Heart left ventricle (tissue), 16 donors: ENCODE data around the gene TBXA2R. TPM values are rescaled to one million over a fixed set of nuclear protein-coding genes. Genes with fewer than 3 reads are reported as not detected.
A peak's percentile ranks its signal among the peaks of the same experiment; 100 is the strongest.

ENCODE experiments used
- ATAC-seq, 4 donors: fragments of 200-7000 bp; cut with Tn5 transposase; one replicate each; pipeline ENCODE4 v1.9.1; 2020 to 2022; ENCODE audit warnings: moderate library complexity in 4 of 4, mild to moderate bottlenecking in 3 of 4, moderate number of reproducible peaks in 1 of 4
- DNase-seq, 5 donors: peaks; one replicate each; pipeline ENCODE4 v3.0.0-alpha.2; 2020
- H3K27ac ChIP-seq, 12 donors: fragments of 200-600 bp; sonication (generic) in 4 of 12; one replicate each; pipeline versions ENCODE4 v1.5.0 to v1.8.0; 2016 to 2022; ENCODE audit warnings: mild to moderate bottlenecking in 2 of 12
- H3K27me3 ChIP-seq, 9 donors: fragments of 200-600 bp; sonication (generic) in 2 of 9; one replicate each; pipeline versions ENCODE4 v1.5.1 to v1.8.0; 2016 to 2022; ENCODE audit warnings: mild to moderate bottlenecking in 3 of 9
- H3K36me3 ChIP-seq, 9 donors: fragments of 200-600 bp; sonication (generic) in 2 of 9; one replicate each; pipeline versions ENCODE4 v1.5.0 to v1.8.0; 2018 to 2022; ENCODE audit warnings: mild to moderate bottlenecking in 2 of 9
- H3K4me1 ChIP-seq, 12 donors: fragments of 200-600 bp; sonication (generic) in 4 of 12; one replicate each; pipeline versions ENCODE4 v1.5.0 to v1.8.0; 2016 to 2022; ENCODE audit warnings: mild to moderate bottlenecking in 3 of 12
- H3K4me3 ChIP-seq, 12 donors: fragments of 200-600 bp; sonication (generic) in 4 of 12; one replicate each; pipeline versions ENCODE4 v1.5.0 to v1.8.0; 2017 to 2022; ENCODE audit warnings: mild to moderate bottlenecking in 9 of 12, moderate library complexity in 4 of 12
- H3K9me3 ChIP-seq, 12 donors: fragments of 200-600 bp; sonication (generic) in 4 of 12; one replicate each; pipeline versions ENCODE4 v1.5.0 to v1.8.0; 2016 to 2022; ENCODE audit warnings: mild to moderate bottlenecking in 1 of 12
- CTCF ChIP-seq, 12 donors: fragments of 200-600 bp; sonication (generic) in 4 of 12; IDR thresholded peaks; one replicate each; pipeline versions ENCODE4 v1.5.0 to v1.8.0; 2018 to 2022; ENCODE audit warnings: antibody characterized with exemption in 12 of 12, mild to moderate bottlenecking in 5 of 12
- POLR2A ChIP-seq, 2 donors: fragments of 450-650 bp; IDR thresholded peaks; one replicate each; pipeline ENCODE4 v1.6.1; 2017; ENCODE audit warnings: antibody characterized with exemption in 2 of 2, mild to moderate bottlenecking in 2 of 2, moderate library complexity in 2 of 2
- WGBS, 4 donors: extraction: QIAGEN DNeasy Blood & Tissue Kit in 2 of 4; methylation state at CpG; one replicate each; pipeline versions ENCODE4 v1.1.5 to v1.1.7; 2013 to 2018; 5-methylcytosine and 5-hydroxymethylcytosine counted together
- intact Hi-C, 10 donors: fragments of 100-400 bp; cut with DNase I; formaldehyde crosslinking; loops; one replicate each; pipeline versions ENCODE4 v1.11.1 to v1.14.2; 2022
- polyA plus RNA-seq, 2 donors: library from polyadenylated mRNA; stranded (reverse); fragments of 200-250 nt; gene quantifications; one replicate each; pipeline ENCODE4 v1.2.3, GENCODE V29; 2013
- total RNA-seq, 9 donors: library from RNA; depleted of rRNA in 2 of 9; stranded (reverse); fragments of >200 nt in 2 of 9; fragmentation: NEBNext Ultra II Directional in 3 of 9; extraction: Animal tissue kit (Norgen Biotek cat#: 25700) in 3 of 9; gene quantifications; one replicate each; pipeline versions ENCODE4 v1.1.0 to v1.2.4, GENCODE V29; 2016 to 2023
- donor health status: ischemic (EF 13 %, LVEDD 7.1; RV severe dilation, severe dysfunction).
- donor health status: healthy with polysubstance abuse.
- donor health status: DM: no; HTN: yes; CAD: no.
- donor health status: DM: no; HTN: no; CAD: no.
- donor health status: ischemic (EF 25% LVEDD 6.9; RV normal size, moderate dysfunction).
- donor health status: ischemic (EF 25% LVEDD 5.7; RV mildly dilated, moderate dysfunction).
- donor health status: healthy.
- donor health status: DM: yes; HTN: yes; CAD: no.
- donor health status: ischemic (EF 35%, LVEDD 5.7; RV mildly dilated, moderate dysfunction).
- donor health status: nonischemic (EF 11% LVEDD 7.7; RV severe dilation, severe dysfunction).
- donor health status: DM: yes; HTN: yes; CAD: no.
- donor health status: PGD.
- donor health status: ischemic (EF 29% LVEDD 5.4; RV normal size, mild dysfunction).
- donor health status: nonischemic (EF 23%, LVEDD 6.1; RV moderate dilation, normal function).

Gene TBXA2R
- total and polyA plus RNA-seq, 11 donors: 1.9 to 5.1 (median 2.9) TPM

DNA sequence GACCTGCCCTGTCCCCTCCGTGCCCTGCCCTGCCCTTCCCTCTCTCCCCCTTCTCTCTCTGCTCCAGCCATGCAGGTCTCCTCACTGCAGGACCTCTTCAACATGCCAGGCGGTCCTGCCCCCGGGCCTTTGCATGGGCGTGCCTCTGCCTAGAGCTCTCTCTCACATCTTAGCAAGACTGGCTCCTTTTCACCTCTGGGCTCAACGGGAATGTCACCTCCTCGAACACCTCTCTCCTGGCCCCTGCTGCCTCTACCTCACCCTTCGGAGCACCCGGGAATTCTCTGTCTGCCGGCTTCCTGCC lies 54.9 kb downstream of the TBXA2R start:
- Histone ChIP-seq H3K27me3 (no peaks in the 10 kb centered on the region), H3K9me3 (no peaks in the 10 kb centered on the region), H3K27ac (no peak overlapping the region), H3K36me3 (peaks cover 0 to 36% (median 4%) of the 10 kb centered on the region in 9 donors), H3K4me1 (peaks cover 0 to 55% (median 22%) of the 10 kb centered on the region in 12 donors), H3K4me3 (no peak overlapping the region)
- TF ChIP-seq POLR2A (IDR thresholded peaks at IDR 0.05) (no peak), CTCF (IDR thresholded peaks at IDR 0.05) (no peak)
- no peak for DNase-seq
- no peak for ATAC-seq
- WGBS, 4 donors: 76 to 82% (median 80%) methylated on average over 9 of the region's 9 CpGs
- intact Hi-C loops: loop anchor here in 2 of 10 donors (10.0 kb wide), 2 partner anchors 63 to 163 kb away; no protein-coding TSS in a partner anchor

DNA sequence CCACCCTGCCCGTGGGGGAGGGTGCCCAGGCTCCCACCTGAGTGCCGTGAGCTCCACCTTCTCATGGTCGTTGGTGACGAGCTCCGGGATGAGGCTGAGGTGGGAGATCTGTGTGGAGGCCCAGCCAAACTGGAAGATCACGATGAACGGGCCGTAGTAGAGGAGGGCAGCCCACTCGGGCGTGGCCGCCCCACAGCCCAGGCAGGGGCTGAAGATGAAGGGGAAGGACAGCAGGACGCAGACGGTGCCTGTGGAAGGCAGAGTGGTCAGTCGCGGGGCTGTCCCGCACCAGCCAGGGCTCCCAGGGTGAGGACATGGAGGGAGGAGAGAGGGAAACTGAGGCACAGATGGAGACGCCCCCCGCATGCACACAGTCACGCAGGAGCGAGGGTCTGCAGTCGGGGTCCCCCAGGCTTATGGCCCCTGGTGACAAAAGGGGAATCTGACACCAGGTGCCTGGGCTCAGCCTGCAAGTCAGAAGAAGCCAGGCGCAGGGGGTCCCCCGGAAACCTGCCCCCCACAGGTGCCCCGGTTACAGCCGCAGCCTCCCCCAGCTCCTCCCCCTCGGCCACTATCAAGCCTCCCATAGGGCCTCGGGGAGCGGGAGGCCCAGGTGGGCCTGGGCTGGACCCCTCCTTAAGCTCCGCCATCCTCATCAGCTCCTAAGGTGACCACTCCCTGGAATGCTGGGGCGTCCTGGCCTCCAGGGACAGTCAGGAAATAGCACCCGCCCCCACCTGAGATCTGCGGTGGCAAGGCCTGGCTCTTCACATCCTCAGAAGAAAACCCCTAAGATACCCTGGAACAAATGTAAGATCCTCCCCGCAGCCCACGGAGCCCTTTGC lies 55.5 kb downstream of the TBXA2R start:
- TF ChIP-seq POLR2A (IDR thresholded peaks at IDR 0.05) (no peak), CTCF (IDR thresholded peaks at IDR 0.05) (no peak)
- WGBS, 4 donors: 90 to 95% (median 93%) methylated on average over 26 to 34 of the region's 34 CpGs
- ATAC-seq: no peak

DNA sequence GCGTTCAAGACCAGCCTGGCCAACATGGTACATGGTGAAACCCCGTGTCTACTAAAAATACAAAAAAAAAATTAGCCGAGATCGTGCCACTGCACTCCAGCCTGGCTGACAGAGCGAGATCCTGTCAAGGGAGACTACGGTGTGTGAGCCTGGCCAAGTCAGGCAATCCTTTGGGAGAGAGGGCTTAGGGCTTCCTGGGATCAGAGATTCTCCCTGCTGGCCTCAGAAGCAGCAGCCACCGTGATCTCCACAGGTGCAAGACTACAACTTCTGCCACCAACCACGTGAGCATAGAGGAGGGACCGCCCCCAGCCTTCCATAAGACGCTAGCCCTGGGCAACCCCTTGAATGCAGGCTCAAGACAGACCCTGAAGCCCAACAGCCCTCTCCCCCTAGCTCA lies 56.9 kb downstream of the TBXA2R start:
- no peaks in the 10 kb centered on the region for H3K9me3 ChIP-seq
- TF ChIP-seq CTCF (IDR thresholded peaks at IDR 0.05) (no peak), POLR2A (IDR thresholded peaks at IDR 0.05) (no peak)
- intact Hi-C loops: loop anchor here in 6 of 10 donors (5.0 to 10.0 kb wide), 5 partner anchors 65 to 165 kb away; partner anchors contain the start of genes TJP3 (in 2 of the 6) and PIP5K1C (in 1 of the 6)
- DNase-seq (peak in 1 of 5 donors; percentile 17), ATAC-seq (no peak)
- WGBS, 4 donors: 78 to 90% (median 88%) methylated on average over 8 to 10 of the region's 10 CpGs
- peaks cover 0 to 51% (median 11%) of the 10 kb centered on the region in 9 donors for H3K36me3 ChIP-seq
- no peak overlapping the region for H3K27ac ChIP-seq
- H3K4me3 ChIP-seq: no peak overlapping the region
- H3K27me3 ChIP-seq: no peaks in the 10 kb centered on the region
- H3K4me1 ChIP-seq: peaks cover 0 to 40% (median 12%) of the 10 kb centered on the region in 12 donors

More for the DNA sequence above, 55.5 kb downstream of the TBXA2R start:
- Histone ChIP-seq H3K27ac (no peak overlapping the region), H3K36me3 (peaks cover 0 to 41% (median 4%) of the 10 kb centered on the region in 9 donors), H3K4me3 (no peak overlapping the region), H3K27me3 (no peaks in the 10 kb centered on the region), H3K9me3 (no peaks in the 10 kb centered on the region), H3K4me1 (peaks cover 0 to 54% (median 21%) of the 10 kb centered on the region in 12 donors)
- no peak for DNase-seq
- intact Hi-C loops: loop anchor here in 2 of 10 donors (10.0 kb wide), 2 partner anchors 64 to 164 kb away; no protein-coding TSS in a partner anchor

GRCh38 chr19:3548606-3549005 lies 58.1 kb downstream of the TBXA2R start:
- no peak overlapping the region for H3K4me3 ChIP-seq
- intact Hi-C loops: loop anchor here in 5 of 10 donors (5.0 to 10.0 kb wide), 3 partner anchors 69 to 159 kb away; partner anchors contain the start of genes TJP3 (in 2 of the 5) and PIP5K1C (in 1 of the 5)
- ATAC-seq (no peak), DNase-seq (no peak)
- H3K36me3 ChIP-seq: peaks cover 0 to 62% (median 11%) of the 10 kb centered on the region in 9 donors
- TF ChIP-seq POLR2A (IDR thresholded peaks at IDR 0.05) (no peak), CTCF (IDR thresholded peaks at IDR 0.05) (no peak)
- no peaks in the 10 kb centered on the region for H3K9me3 ChIP-seq
- peaks cover 0 to 28% (median 4%) of the 10 kb centered on the region in 12 donors for H3K4me1 ChIP-seq
- no peak overlapping the region for H3K27ac ChIP-seq
- 81 to 96% (median 88%) methylated on average over 8 to 14 of the region's 14 CpGs for WGBS, 4 donors
- H3K27me3 ChIP-seq: no peaks in the 10 kb centered on the region
